Left ventricle myocardium inferior (tissue), 1 donor: Measurements from ENCODE around the gene CYP3A7. TPM values are rescaled to one million over a fixed set of nuclear protein-coding genes. Genes with fewer than 3 reads are reported as not detected.

Experiments
- DNase-seq: peaks from one replicate; pipeline ENCODE4 v3.0.0-alpha.2; 2020
- H3K27ac ChIP-seq: fragments of 200-600 bp; replicated peaks from 2 replicates; pipeline ENCODE4 v1.8.0; 2021
- H3K27me3 ChIP-seq: fragments of 200-600 bp; 2 replicates; pipeline ENCODE4 v1.8.0; 2021; ENCODE audit warnings: low read depth
- H3K36me3 ChIP-seq: fragments of 200-600 bp; 2 replicates; pipeline ENCODE4 v1.8.0; 2021
- H3K4me1 ChIP-seq: fragments of 200-600 bp; 2 replicates; pipeline ENCODE4 v1.8.0; 2021
- H3K4me3 ChIP-seq: fragments of 200-600 bp; 2 replicates; pipeline ENCODE4 v1.8.0; 2021; ENCODE audit warnings: mild to moderate bottlenecking, moderate library complexity
- H3K9me3 ChIP-seq: fragments of 200-600 bp; replicated peaks from 2 replicates; pipeline ENCODE4 v1.8.0; 2021
- intact Hi-C: fragments of 100-400 bp; cut with micrococcal nuclease; formaldehyde crosslinking; loops from one replicate; pipeline ENCODE4 v1.11.0; 2022
- long read RNA-seq: library from polyadenylated mRNA; unstranded; transcript quantifications from one replicate; pipeline ENCODE4 v2.0.0, GENCODE V29; 2021
- total RNA-seq: library from RNA; stranded (reverse); fragmentation: NEBNext Ultra II Directional; extraction: Animal tissue kit (Norgen Biotek cat#: 25700); gene quantifications from one replicate; pipeline ENCODE4 v1.2.1, GENCODE V29; 2021
- TF ChIP-seq, protein P1 (sequence below): fragments of 200-600 bp; IDR thresholded peaks from 2 replicates; pipeline ENCODE4 v1.8.0; 2021; ENCODE audit warnings: antibody characterized with exemption, mild to moderate bottlenecking, borderline replicate concordance
- donor health status: DM: no; HTN: yes; CAD: no; lungs with severe emphysema.

CYP3A7 gene
- not detected for total RNA-seq
- long read RNA-seq, partial matches to known transcripts = 0 of 1 reads
- long read RNA-seq, other reads (novel, unspliced or antisense) = 1 of 1 reads

- no peak for DNase-seq
- H3K9me3 ChIP-seq = no peaks in the 10 kb centered on the region
- no peak within 1 kb of the TSS for H3K4me3 ChIP-seq
- H3K36me3 ChIP-seq = peaks cover 16% of the 10 kb centered on the region
- TF ChIP-seq, protein P1, sequence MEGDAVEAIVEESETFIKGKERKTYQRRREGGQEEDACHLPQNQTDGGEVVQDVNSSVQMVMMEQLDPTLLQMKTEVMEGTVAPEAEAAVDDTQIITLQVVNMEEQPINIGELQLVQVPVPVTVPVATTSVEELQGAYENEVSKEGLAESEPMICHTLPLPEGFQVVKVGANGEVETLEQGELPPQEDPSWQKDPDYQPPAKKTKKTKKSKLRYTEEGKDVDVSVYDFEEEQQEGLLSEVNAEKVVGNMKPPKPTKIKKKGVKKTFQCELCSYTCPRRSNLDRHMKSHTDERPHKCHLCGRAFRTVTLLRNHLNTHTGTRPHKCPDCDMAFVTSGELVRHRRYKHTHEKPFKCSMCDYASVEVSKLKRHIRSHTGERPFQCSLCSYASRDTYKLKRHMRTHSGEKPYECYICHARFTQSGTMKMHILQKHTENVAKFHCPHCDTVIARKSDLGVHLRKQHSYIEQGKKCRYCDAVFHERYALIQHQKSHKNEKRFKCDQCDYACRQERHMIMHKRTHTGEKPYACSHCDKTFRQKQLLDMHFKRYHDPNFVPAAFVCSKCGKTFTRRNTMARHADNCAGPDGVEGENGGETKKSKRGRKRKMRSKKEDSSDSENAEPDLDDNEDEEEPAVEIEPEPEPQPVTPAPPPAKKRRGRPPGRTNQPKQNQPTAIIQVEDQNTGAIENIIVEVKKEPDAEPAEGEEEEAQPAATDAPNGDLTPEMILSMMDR = no peak
- H3K27ac ChIP-seq = no peak within 1 kb of the TSS
- no peaks in the 10 kb centered on the region for H3K4me1 ChIP-seq
- intact Hi-C loops = no loop called here
- no peaks in the 10 kb centered on the region for H3K27me3 ChIP-seq
These were observed at the start of gene CYP3A7 for GRCh38 chr7:99734987-99735386. CYP3A7 (minus strand) TSS chr7:99735196; CDS start chr7:99735093, 103 bp downstream.

DNA sequence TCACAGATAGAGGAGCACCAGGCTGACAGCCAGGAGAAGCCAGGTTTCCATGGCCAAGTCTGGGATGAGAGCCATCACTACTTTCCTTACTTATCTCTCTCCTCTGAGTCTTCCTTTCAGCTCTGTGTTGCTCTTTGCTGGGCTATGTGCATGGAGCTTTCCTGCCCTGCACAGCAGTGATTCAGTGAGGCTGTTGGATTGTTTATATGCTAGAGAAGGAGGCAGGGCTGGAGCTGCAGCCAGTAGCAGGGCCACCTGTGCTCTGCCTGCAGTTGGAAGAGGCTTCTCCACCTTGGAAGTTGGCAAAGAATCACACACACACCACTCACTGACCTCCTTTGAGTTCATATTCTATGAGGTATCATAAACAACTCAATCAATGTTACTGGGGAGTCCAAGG is 49.0 kb upstream of the CYP3A7 start, which contains the start of gene CYP3A4:
CYP3A4 (minus strand) TSS at position 178 of the 400 bp plus-strand sequence; CDS start at position 75, 103 bp downstream.
- Histone ChIP-seq H3K27me3 (no peaks in the 10 kb centered on the region), H3K9me3 (no peaks in the 10 kb centered on the region)
- intact Hi-C loops = no loop called here

GRCh38 chr7:99782012-99782953 is 47.3 kb upstream of the CYP3A7 start:
- H3K36me3 ChIP-seq = no peaks in the 10 kb centered on the region
- no peak overlapping the region for H3K27ac ChIP-seq
- TF ChIP-seq, protein P1 = no peak
- H3K27me3 ChIP-seq = no peaks in the 10 kb centered on the region
- H3K4me1 ChIP-seq = no peaks in the 10 kb centered on the region
- no peak for DNase-seq
- H3K9me3 ChIP-seq = no peaks in the 10 kb centered on the region
- intact Hi-C loops = no loop called here
- H3K4me3 ChIP-seq = no peak overlapping the region

More for the DNA sequence above, 49.0 kb upstream of the CYP3A7 start, which contains the start of gene CYP3A4:
- Histone ChIP-seq H3K4me3 (no peak within 1 kb of the TSS), H3K27ac (no peak within 1 kb of the TSS), H3K4me1 (no peaks in the 10 kb centered on the region), H3K36me3 (no peaks in the 10 kb centered on the region)
- no peak for DNase-seq
- TF ChIP-seq, protein P1 = no peak

- intact Hi-C loops = no loop called here
These were observed 45.6 kb upstream of the CYP3A7 start for GRCh38 chr7:99780588-99780987.

DNA sequence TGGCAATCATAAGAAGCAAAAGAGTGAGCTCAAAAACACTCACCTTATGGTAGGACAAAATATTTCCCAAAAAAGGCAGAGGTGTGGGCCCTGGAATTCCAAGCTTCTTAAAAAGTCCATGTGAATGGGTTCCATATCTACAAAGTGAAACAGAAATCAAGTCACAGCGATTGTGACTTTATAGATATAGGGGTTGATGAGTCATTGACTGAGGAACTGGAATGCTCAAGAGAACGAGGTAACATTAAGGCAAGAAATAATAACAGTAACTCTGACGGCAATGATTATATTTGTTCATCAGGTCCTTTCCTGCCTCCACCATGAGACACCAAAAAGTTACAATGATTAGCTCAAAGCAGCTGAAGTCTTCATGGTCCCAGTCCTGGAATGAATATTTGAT is 45.0 kb upstream of the CYP3A7 start:
- intact Hi-C loops = no loop called here

More at GRCh38 chr7:99780588-99780987, 45.6 kb upstream of the CYP3A7 start:
- no peak for DNase-seq
- Histone ChIP-seq H3K36me3 (no peaks in the 10 kb centered on the region), H3K27ac (no peak overlapping the region), H3K27me3 (no peaks in the 10 kb centered on the region), H3K4me3 (no peak overlapping the region), H3K4me1 (no peaks in the 10 kb centered on the region), H3K9me3 (no peaks in the 10 kb centered on the region)
- TF ChIP-seq, protein P1 = no peak

More for the DNA sequence above, 45.0 kb upstream of the CYP3A7 start:
- H3K4me3 ChIP-seq = no peak overlapping the region
- no peak overlapping the region for H3K27ac ChIP-seq
- H3K36me3 ChIP-seq = no peaks in the 10 kb centered on the region
- TF ChIP-seq, protein P1 = no peak
- no peak for DNase-seq
- H3K27me3 ChIP-seq = no peaks in the 10 kb centered on the region
- no peaks in the 10 kb centered on the region for H3K4me1 ChIP-seq
- peaks cover 6% of the 10 kb centered on the region for H3K9me3 ChIP-seq
